GM12878 (cell line): ENCODE data around the gene TMUB1. TPM values are rescaled to one million over a fixed set of nuclear protein-coding genes. Genes with fewer than 3 reads are reported as not detected.

Experiments
- BCLAF1 ChIP-seq: fragments of 450-650 bp; IDR thresholded peaks from 2 replicates; pipeline ENCODE4 v1.6.1; 2017; ENCODE audit warnings: antibody characterized with exemption, mild to moderate bottlenecking, moderate library complexity
- CUX1 ChIP-seq: IDR thresholded peaks from 2 replicates; pipeline ENCODE4 v1.6.1; 2012; ENCODE audit warnings: improper control_type of control experiment, low read depth, low read length; ENCODE audit not compliant: insufficient replicate concordance
- ETV6 ChIP-seq, 2 experiments: fragments of 450-650 bp in 1 of 2; IDR thresholded peaks in 1 of 2; conservative IDR thresholded peaks in 1 of 2; 2 replicates each; pipeline ENCODE4 v1.6.1; 2014; ENCODE audit warnings: antibody characterized with exemption in 1 of 2, borderline replicate concordance in 1 of 2, low read depth in 1 of 2, mild to moderate bottlenecking in 1 of 2, moderate library complexity in 1 of 2
- FOS ChIP-seq: IDR thresholded peaks from 3 replicates; pipeline ENCODE4 v1.6.1; 2011; ENCODE audit warnings: borderline replicate concordance; ENCODE audit not compliant: insufficient read length; ENCODE audit errors: extremely low read depth
- GATAD2B ChIP-seq: fragments of 450-650 bp; conservative IDR thresholded peaks from 2 replicates; pipeline ENCODE4 v1.6.1; 2017; ENCODE audit warnings: low read depth, mild to moderate bottlenecking, moderate library complexity
- IRF5 ChIP-seq: fragments of 450-650 bp; IDR thresholded peaks from 2 replicates; pipeline ENCODE4 v1.6.1; 2017; ENCODE audit warnings: borderline replicate concordance
- JUNB ChIP-seq: IDR thresholded peaks from 2 replicates; pipeline ENCODE4 v1.6.1; 2016; ENCODE audit warnings: antibody characterized with exemption, mild to moderate bottlenecking
- NFXL1 ChIP-seq: fragments of 450-650 bp; IDR thresholded peaks from 2 replicates; pipeline ENCODE4 v1.6.1; 2017; ENCODE audit warnings: antibody characterized with exemption, mild to moderate bottlenecking, borderline replicate concordance
- NFYB ChIP-seq: IDR thresholded peaks from 2 replicates; pipeline ENCODE4 v1.6.1; 2011; ENCODE audit warnings: low read depth, mild to moderate bottlenecking, low read length, improper control_type of control experiment, moderate library complexity; ENCODE audit not compliant: insufficient read depth
- PBX3 ChIP-seq: IDR thresholded peaks from 2 replicates; pipeline ENCODE4 v1.6.1; 2011; ENCODE audit warnings: mild to moderate bottlenecking, low read depth, low read length, moderate library complexity; ENCODE audit not compliant: insufficient replicate concordance
- POLR2A ChIP-seq: IDR thresholded peaks from 2 replicates; pipeline ENCODE4 v1.6.1; 2011; ENCODE audit warnings: low read depth, mild to moderate bottlenecking, low read length
- POLR2AphosphoS2 ChIP-seq: IDR thresholded peaks from 2 replicates; pipeline ENCODE4 v1.6.1; 2011; ENCODE audit warnings: low read depth, mild to moderate bottlenecking, low read length, improper control_type of control experiment, moderate library complexity
- RELB ChIP-seq: fragments of 450-650 bp; IDR thresholded peaks from 2 replicates; pipeline ENCODE4 v1.6.1; 2017; ENCODE audit warnings: low read depth, mild to moderate bottlenecking, moderate library complexity
- SMC3 ChIP-seq: IDR thresholded peaks from 2 replicates; pipeline ENCODE4 v1.6.1; 2011; ENCODE audit warnings: low read length, improper control_type of control experiment, borderline replicate concordance
- TCF3 ChIP-seq: IDR thresholded peaks from 2 replicates; pipeline ENCODE4 v1.6.1; 2012; ENCODE audit warnings: low read depth, mild to moderate bottlenecking, low read length, borderline replicate concordance; ENCODE audit not compliant: insufficient read depth
- ZNF274 ChIP-seq: IDR thresholded peaks from one replicate; pipeline ENCODE4 v1.8.0; 2011; ENCODE audit not compliant: insufficient read length, insufficient read depth
- polyA plus RNA-seq, 11 experiments: library from polyadenylated mRNA; depleted of rRNA in 4 of 11; unstranded in 6 of 11; stranded (reverse) in 5 of 11; fragments of >200 nt; fragmentation: Nextera tagmentation in 4 of 11; fragmentation: Illumina TruSeq in 1 of 11; extraction: Ambion mirVana in 4 of 11; extraction: Trizol in 1 of 11; gene quantifications; 1 replicate in 1 of 11; 2 replicates in 10 of 11; pipeline versions ENCODE4 v1.2.1 to v1.2.3, GENCODE V29; 2011 to 2016; ENCODE audit warnings: inconsistent platforms in 2 of 11, missing spikeins in 2 of 11, low read depth in 1 of 11
- total RNA-seq, 4 experiments: library from RNA; depleted of rRNA in 3 of 4; stranded (reverse); fragments of >200 nt in 3 of 4; fragmentation: Illumina TruSeq in 1 of 4; extraction: Trizol in 1 of 4; gene quantifications; 2 replicates each; pipeline versions ENCODE4 v1.2.1 to v1.2.3, GENCODE V29; 2013 to 2021

The TMUB1 gene
- total and polyA plus RNA-seq, 10 of the 15 experiments (the other 5 are each of a cell fraction or from before 2014, with no cell fraction given), result 0.27 to 79.5 (median 41.3) TPM; not detected in 1

- TF ChIP-seq PBX3 (peak; percentile 1), JUNB (no peak), ZNF274 (no peak), POLR2AphosphoS2 (no peak), TCF3 (no peak), BCLAF1 (no peak), POLR2A (peak; percentile 58; the same call in 1 of the 2 replicates), GATAD2B (peak; percentile 94), ETV6 (conservative IDR thresholded peaks at IDR 0.05 in 1 of 2, IDR thresholded peaks at IDR 0.05 in 1 of 2; ENCODE audit: borderline replicate concordance in 1 of 2, low read depth in 1 of 2) (no peak), SMC3 (no peak), NFXL1 (no peak), FOS (no peak), NFYB (no peak), CUX1 (no peak), RELB (peak; percentile 45; the same call in 1 of the 2 replicates), IRF5 (no peak)
Measured at GRCh38 chr7:151087245-151088018, 4.1 kb upstream of the TMUB1 start (continued).
